Smooth muscle cell (in vitro differentiated cells): ENCODE results near the gene GPC6. TPM values are rescaled to one million over a fixed set of nuclear protein-coding genes. Genes with fewer than 3 reads are reported as not detected.

Experiments used
- DNase-seq: peaks from one replicate; lab custom pipeline; 2025; ENCODE audit not compliant: unreplicated experiment; lab: John Stamatoyannopoulos, UW
- H2AFZ ChIP-seq: fragments of 200-600 bp; sonication (generic); 2 replicates; pipeline ENCODE4 v1.6.0; 2016; ENCODE audit warnings: antibody characterized with exemption, low read depth, mild to moderate bottlenecking
- H3F3A ChIP-seq: fragments of 200-600 bp; sonication (generic); 2 replicates; pipeline ENCODE4 v1.6.0; 2017; ENCODE audit warnings: antibody characterized with exemption, low read depth
- H3K27ac ChIP-seq: fragments of 200-600 bp; sonication (generic); 2 replicates; pipeline ENCODE4 v1.5.1; 2016; ENCODE audit warnings: low read depth, mild to moderate bottlenecking
- H3K27me3 ChIP-seq: fragments of 200-600 bp; sonication (generic); 2 replicates; pipeline ENCODE4 v1.6.1; 2016; ENCODE audit warnings: low read depth, mild to moderate bottlenecking
- H3K36me3 ChIP-seq: fragments of 200-600 bp; sonication (generic); 2 replicates; pipeline ENCODE4 v1.5.1; 2016; ENCODE audit warnings: low read depth
- H3K4me1 ChIP-seq: fragments of 200-600 bp; sonication (generic); 2 replicates; pipeline ENCODE4 v1.5.1; 2016; ENCODE audit warnings: low read depth
- H3K4me2 ChIP-seq: fragments of 200-600 bp; sonication (generic); 2 replicates; pipeline ENCODE4 v1.6.0; 2016; ENCODE audit warnings: mild to moderate bottlenecking
- H3K4me3 ChIP-seq: fragments of 200-600 bp; sonication (generic); 2 replicates; pipeline ENCODE4 v1.5.1; 2016; ENCODE audit warnings: mild to moderate bottlenecking
- H3K79me2 ChIP-seq: fragments of 200-600 bp; sonication (generic); 2 replicates; pipeline ENCODE4 v1.6.0; 2016; ENCODE audit warnings: low read depth, mild to moderate bottlenecking
- H3K9ac ChIP-seq: fragments of 200-600 bp; sonication (generic); 2 replicates; pipeline ENCODE4 v1.6.0; 2016; ENCODE audit warnings: low read depth
- H3K9me3 ChIP-seq: fragments of 200-600 bp; sonication (generic); replicated peaks from 2 replicates; pipeline ENCODE4 v1.5.1; 2016; ENCODE audit warnings: low read depth
- H4K20me1 ChIP-seq: fragments of 200-600 bp; sonication (generic); 2 replicates; pipeline ENCODE4 v1.6.0; 2016; ENCODE audit warnings: low read depth
- WGBS: methylation state at CpG from one replicate; pipeline ENCODE4 v1.1.7; 2016; ENCODE audit warnings: low lambda C conversion rate; 5-methylcytosine and 5-hydroxymethylcytosine counted together
- polyA plus RNA-seq: library from polyadenylated mRNA; unstranded; fragments of >200 nt; fragmentation: Nextera tagmentation; extraction: Ambion mirVana; gene quantifications from 2 replicates; pipeline ENCODE4 v1.2.1, GENCODE V29; 2016
- total RNA-seq: library from RNA; depleted of rRNA; stranded (reverse); fragments of >200 nt; gene quantifications from 2 replicates; pipeline ENCODE4 v1.2.3, GENCODE V29; 2014
- TF ChIP-seq, protein P1 (sequence below): fragments of 200-600 bp; sonication (generic); IDR thresholded peaks from 2 replicates; pipeline ENCODE4 v1.5.1; 2017; ENCODE audit warnings: borderline replicate concordance, mild to moderate bottlenecking, antibody characterized with exemption; ENCODE audit not compliant: insufficient read depth, poor library complexity, severe bottlenecking

GPC6 gene
- total and polyA plus RNA-seq, 2 experiments from 2014 or later: 19.7 to 68.5 TPM

DNA sequence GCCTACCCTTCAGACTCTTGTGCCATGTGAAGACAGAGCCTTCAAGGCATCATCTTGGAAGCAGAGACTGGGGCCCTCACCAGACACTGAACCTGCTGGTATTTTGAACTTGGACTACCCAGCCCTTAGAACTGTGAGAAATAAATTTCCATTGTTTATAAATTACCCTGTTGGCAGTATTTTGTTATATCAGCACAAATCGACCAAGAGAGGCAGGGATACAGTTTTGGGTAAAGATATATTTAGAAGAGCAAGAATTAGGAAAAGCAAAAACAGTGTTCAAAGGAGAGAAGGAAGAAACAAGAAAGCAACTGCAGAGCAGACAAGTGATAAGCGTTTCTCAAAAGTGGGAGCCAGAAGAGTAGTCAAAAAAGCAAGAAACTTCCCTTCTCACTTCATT lies 652.1 kb downstream of the GPC6 start:
- TF ChIP-seq, protein P1, sequence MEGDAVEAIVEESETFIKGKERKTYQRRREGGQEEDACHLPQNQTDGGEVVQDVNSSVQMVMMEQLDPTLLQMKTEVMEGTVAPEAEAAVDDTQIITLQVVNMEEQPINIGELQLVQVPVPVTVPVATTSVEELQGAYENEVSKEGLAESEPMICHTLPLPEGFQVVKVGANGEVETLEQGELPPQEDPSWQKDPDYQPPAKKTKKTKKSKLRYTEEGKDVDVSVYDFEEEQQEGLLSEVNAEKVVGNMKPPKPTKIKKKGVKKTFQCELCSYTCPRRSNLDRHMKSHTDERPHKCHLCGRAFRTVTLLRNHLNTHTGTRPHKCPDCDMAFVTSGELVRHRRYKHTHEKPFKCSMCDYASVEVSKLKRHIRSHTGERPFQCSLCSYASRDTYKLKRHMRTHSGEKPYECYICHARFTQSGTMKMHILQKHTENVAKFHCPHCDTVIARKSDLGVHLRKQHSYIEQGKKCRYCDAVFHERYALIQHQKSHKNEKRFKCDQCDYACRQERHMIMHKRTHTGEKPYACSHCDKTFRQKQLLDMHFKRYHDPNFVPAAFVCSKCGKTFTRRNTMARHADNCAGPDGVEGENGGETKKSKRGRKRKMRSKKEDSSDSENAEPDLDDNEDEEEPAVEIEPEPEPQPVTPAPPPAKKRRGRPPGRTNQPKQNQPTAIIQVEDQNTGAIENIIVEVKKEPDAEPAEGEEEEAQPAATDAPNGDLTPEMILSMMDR: no peak

DNA sequence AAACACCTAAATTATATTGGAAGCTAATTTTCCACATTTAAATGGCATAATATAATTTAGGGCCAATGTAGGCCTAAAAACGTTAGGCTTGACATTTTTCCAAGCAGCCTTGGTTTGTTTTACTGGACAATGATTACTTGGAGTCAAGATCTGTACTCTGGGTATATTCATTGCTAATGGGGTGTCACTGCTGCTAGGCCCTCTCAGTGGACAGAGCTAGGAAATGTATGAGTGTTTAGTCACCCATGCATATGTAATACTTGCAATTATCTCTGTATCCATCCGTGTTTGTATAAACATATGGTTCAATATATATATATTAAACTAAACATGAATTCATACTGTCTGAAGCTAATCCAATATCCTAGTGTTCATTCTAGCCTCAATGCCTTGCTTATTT lies 654.8 kb downstream of the GPC6 start:
- Histone ChIP-seq H4K20me1 (no peaks in the 10 kb centered on the region), H3K9me3 (no peaks in the 10 kb centered on the region), H2AFZ (no peak overlapping the region), H3K27me3 (no peaks in the 10 kb centered on the region), H3K4me2 (no peak overlapping the region), H3K9ac (no peak overlapping the region), H3K4me1 (no peaks in the 10 kb centered on the region), H3K27ac (peak overlapping the region; percentile 3), H3K79me2 (peaks cover 2% of the 10 kb centered on the region), H3K36me3 (no peaks in the 10 kb centered on the region), H3K4me3 (no peak overlapping the region), H3F3A (peaks cover 5% of the 10 kb centered on the region)
- no peak for DNase-seq
- WGBS: 66% methylated on average over 2 of the region's 2 CpGs
- TF ChIP-seq, protein P1: no peak

More for the DNA sequence above, 652.1 kb downstream of the GPC6 start:
- Histone ChIP-seq H3K27me3 (no peaks in the 10 kb centered on the region), H3K9me3 (no peaks in the 10 kb centered on the region), H3F3A (peaks cover 5% of the 10 kb centered on the region), H3K9ac (no peak overlapping the region), H4K20me1 (no peaks in the 10 kb centered on the region), H2AFZ (no peak overlapping the region), H3K4me1 (no peaks in the 10 kb centered on the region), H3K36me3 (no peaks in the 10 kb centered on the region), H3K4me3 (no peak overlapping the region), H3K4me2 (no peak overlapping the region), H3K79me2 (peaks cover 2% of the 10 kb centered on the region), H3K27ac (no peak overlapping the region)
- WGBS: 96% methylated on average over 2 of the region's 2 CpGs
- DNase-seq: no peak

DNA sequence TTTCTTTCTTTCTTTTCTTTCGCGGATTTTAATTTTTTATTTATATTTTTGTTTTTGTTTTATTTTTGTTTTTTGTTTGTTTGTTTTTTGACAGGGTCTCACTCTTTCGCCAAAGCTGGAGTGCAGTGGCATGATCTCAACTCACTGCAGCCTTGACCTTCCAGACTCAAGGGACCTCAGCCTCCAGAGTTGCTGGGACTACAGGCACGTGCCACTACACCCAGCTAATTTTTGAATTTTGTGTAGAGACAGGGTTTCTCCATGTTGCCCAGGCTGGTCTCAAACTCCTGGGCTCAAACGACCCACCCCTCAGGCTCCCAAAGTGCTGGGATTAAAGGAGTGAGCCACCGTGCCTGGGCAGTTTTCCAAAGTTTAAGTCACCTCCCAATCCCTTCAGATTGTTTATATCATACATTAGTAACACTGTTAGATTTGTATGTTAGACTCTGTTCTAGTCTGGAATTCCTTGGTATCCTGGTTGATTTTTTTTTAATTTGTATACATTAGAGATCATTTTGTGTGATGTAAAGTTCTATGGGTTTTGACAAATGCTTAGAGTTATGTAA lies 655.6 kb downstream of the GPC6 start:
- no peak for DNase-seq
- H2AFZ ChIP-seq: no peak overlapping the region
- no peak overlapping the region for H3K4me3 ChIP-seq
- 68% methylated on average over 6 of the region's 6 CpGs for WGBS
- no peaks in the 10 kb centered on the region for H3K9me3 ChIP-seq
- peak overlapping the region; percentile 3 for H3K27ac ChIP-seq
- H3K79me2 ChIP-seq: peaks cover 2% of the 10 kb centered on the region
- H3K4me2 ChIP-seq: no peak overlapping the region
- no peaks in the 10 kb centered on the region for H3K27me3 ChIP-seq
- no peaks in the 10 kb centered on the region for H3K4me1 ChIP-seq
- TF ChIP-seq, protein P1: no peak
- peaks cover 5% of the 10 kb centered on the region for H3F3A ChIP-seq
- no peak overlapping the region for H3K9ac ChIP-seq
- no peaks in the 10 kb centered on the region for H3K36me3 ChIP-seq
- H4K20me1 ChIP-seq: no peaks in the 10 kb centered on the region

DNA sequence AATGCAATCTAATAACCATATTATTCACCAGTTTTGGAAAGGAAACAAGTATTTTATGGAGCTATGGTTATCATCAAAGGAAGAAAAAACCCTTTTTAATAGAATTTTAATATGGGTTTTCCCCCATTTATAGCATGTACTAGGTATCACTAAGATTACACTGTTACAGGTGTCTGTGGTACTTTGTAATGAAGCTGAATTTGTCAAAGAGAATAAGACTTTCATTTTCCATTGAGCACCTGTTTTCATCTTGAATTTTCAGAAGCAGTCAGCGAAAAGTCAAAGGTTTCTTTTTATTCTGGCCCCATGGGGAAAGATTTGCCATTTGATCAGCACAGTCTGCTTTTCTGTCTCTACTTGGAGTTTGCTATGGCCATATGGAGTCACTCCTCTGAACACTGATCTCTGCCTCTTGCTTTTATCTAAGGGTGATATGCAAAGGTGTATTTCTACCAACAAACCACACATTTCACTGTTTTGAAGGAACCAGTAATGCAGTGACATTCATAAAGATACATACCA lies 662.9 kb downstream of the GPC6 start:
- Histone ChIP-seq H3K4me1 (no peaks in the 10 kb centered on the region), H2AFZ (no peak overlapping the region), H3F3A (no peaks in the 10 kb centered on the region), H3K9me3 (no peaks in the 10 kb centered on the region), H3K27ac (no peak overlapping the region), H3K4me2 (no peak overlapping the region), H3K9ac (no peak overlapping the region), H4K20me1 (no peaks in the 10 kb centered on the region), H3K79me2 (no peaks in the 10 kb centered on the region), H3K4me3 (no peak overlapping the region), H3K27me3 (no peaks in the 10 kb centered on the region), H3K36me3 (no peaks in the 10 kb centered on the region)
- 93% methylated on average over 1 of the region's 1 CpG for WGBS
- DNase-seq: no peak
- TF ChIP-seq, protein P1: no peak
